GM21723 (cell line): ENCODE measurements around the gene PDCD11.
"Not testable (repeated sequence)": the region's sequence is repeated elsewhere in the genome, so short reads cannot be mapped to it uniquely, and the experiment has no call there.

Experiments used
- ATAC-seq: cut with Tn5 transposase; IDR thresholded peaks from one replicate; pipeline ENCODE4 v1.9.1; 2021; ENCODE audit warnings: mild to moderate bottlenecking, moderate library complexity; ENCODE audit not compliant: unreplicated experiment

Gene PDCD11

GRCh38 chr10:103470761-103471653, 74.6 kb downstream of the PDCD11 start:
- ATAC-seq = peak; percentile 68

GRCh38 chr10:103472005-103472404, 75.6 kb downstream of the PDCD11 start:
- peak; percentile 28 for ATAC-seq

GRCh38 chr10:103473261-103473671, 76.8 kb downstream of the PDCD11 start:
- no peak for ATAC-seq

- ATAC-seq = no peak
Observed at GRCh38 chr10:103474077-103474476, 77.7 kb downstream of the PDCD11 start.

- no peak for ATAC-seq
Observed at GRCh38 chr10:103475437-103475836, 79.0 kb downstream of the PDCD11 start.

GRCh38 chr10:103476046-103476768, 79.8 kb downstream of the PDCD11 start:
- ATAC-seq = peak; percentile 43

GRCh38 chr10:103478671-103479070, 82.2 kb downstream of the PDCD11 start:
- ATAC-seq = no peak

GRCh38 chr10:103479135-103479534, 82.7 kb downstream of the PDCD11 start, which contains the start of gene CALHM3:
TSS of gene CALHM3 (minus strand) at chr10:103479240. CDS start at chr10:103479032, 208 bp downstream.
- ATAC-seq = no peak

GRCh38 chr10:103480521-103480920, 84.1 kb downstream of the PDCD11 start:
- ATAC-seq = no peak

- no peak for ATAC-seq
Observed at GRCh38 chr10:103481974-103482531, 85.6 kb downstream of the PDCD11 start.

GRCh38 chr10:103486635-103487409, 90.4 kb downstream of the PDCD11 start:
- ATAC-seq = not testable (repeated sequence)

- no peak for ATAC-seq
Observed at GRCh38 chr10:103487410-103487708, 90.9 kb downstream of the PDCD11 start.

GRCh38 chr10:103490986-103491314, 94.5 kb downstream of the PDCD11 start:
- ATAC-seq = peak; percentile 23

GRCh38 chr10:103491729-103492364, 95.4 kb downstream of the PDCD11 start:
- no peak for ATAC-seq

GRCh38 chr10:103492655-103493261, 96.3 kb downstream of the PDCD11 start:
- no peak for ATAC-seq

- ATAC-seq = no peak
Observed at GRCh38 chr10:103493362-103493915, 97.0 kb downstream of the PDCD11 start, which contains the start of gene NEURL1. TSS of gene NEURL1 (plus strand) at chr10:103493705. CDS start at chr10:103494388, 683 bp downstream.

- no peak for ATAC-seq
Observed at GRCh38 chr10:103493916-103494877, 97.8 kb downstream of the PDCD11 start.

GRCh38 chr10:103495321-103495720, 98.9 kb downstream of the PDCD11 start:
- no peak for ATAC-seq
